GM18519 (cell line): ENCODE results near the gene CPLANE2.

Source experiments
- ATAC-seq: cut with Tn5 transposase; IDR thresholded peaks from one replicate; pipeline ENCODE4 v1.9.1; 2021; ENCODE audit warnings: mild to moderate bottlenecking, moderate library complexity; ENCODE audit not compliant: unreplicated experiment, low FRiP score

CPLANE2 gene

GRCh38 chr1:16195518-16195905 is 41.5 kb downstream of the CPLANE2 start:
- no peak for ATAC-seq

- no peak for ATAC-seq
These were observed 45.0 kb downstream of the CPLANE2 start for GRCh38 chr1:16191916-16192546.

- ATAC-seq = no peak
These were observed 45.7 kb downstream of the CPLANE2 start for GRCh38 chr1:16191309-16191708.

- ATAC-seq = no peak
These were observed 46.9 kb downstream of the CPLANE2 start for GRCh38 chr1:16189921-16190621.

- no peak for ATAC-seq
These were observed 48.0 kb downstream of the CPLANE2 start for GRCh38 chr1:16189003-16189402.

GRCh38 chr1:16187748-16188401 is 49.1 kb downstream of the CPLANE2 start:
- no peak for ATAC-seq

GRCh38 chr1:16186655-16187235 is 50.2 kb downstream of the CPLANE2 start:
- ATAC-seq = no peak

- no peak for ATAC-seq
These were observed 52.3 kb downstream of the CPLANE2 start for GRCh38 chr1:16184557-16185303.

GRCh38 chr1:16183765-16184556 is 53.0 kb downstream of the CPLANE2 start:
- no peak for ATAC-seq

- no peak for ATAC-seq
These were observed 53.8 kb downstream of the CPLANE2 start for GRCh38 chr1:16183179-16183578.

- no peak for ATAC-seq
These were observed 54.9 kb downstream of the CPLANE2 start for GRCh38 chr1:16181887-16182719.
